Spleen (tissue), 7 donors: ENCODE data around the gene SUDS3.

Source experiments
- CTCF ChIP-seq, 11 experiments: fragments of 200-600 bp in 7 of 11; fragments of 450-650 bp in 4 of 11; sonication (generic) in 4 of 11; IDR thresholded peaks in 8 of 11; conservative IDR thresholded peaks in 3 of 11; 1 replicate in 7 of 11; 2 replicates in 4 of 11; pipeline versions ENCODE4 v1.4.0 to v1.8.0; 2016 to 2021; ENCODE audit warnings: antibody characterized with exemption in 11 of 11, inconsistent platforms in 4 of 11, mild to moderate bottlenecking in 1 of 11
- POLR2A ChIP-seq, 3 donors: fragments of 450-650 bp; IDR thresholded peaks; one replicate each; pipeline ENCODE4 v1.5.1; 2017; ENCODE audit warnings: antibody characterized with exemption in 3 of 3, mild to moderate bottlenecking in 1 of 3
- POLR2AphosphoS5 ChIP-seq, 3 donors: sonication (generic); formaldehyde crosslinking; IDR thresholded peaks; one replicate each; pipeline ENCODE4 v1.5.1; 2017; ENCODE audit warnings: antibody characterized with exemption in 3 of 3
- donor health status: DM: no; HTN: no; CAD: no; lungs with moderate emphysema.
- donor health status: DM: no; HTN: no; CAD: no.
- donor health status: DM: no; HTN: no; CAD: no.

- TF ChIP-seq CTCF (IDR thresholded peaks at IDR 0.05 in 8 of 11, conservative IDR thresholded peaks at IDR 0.05 in 3 of 11) (no peak), POLR2A (IDR thresholded peaks at IDR 0.05) (no peak), POLR2AphosphoS5 (IDR thresholded peaks at IDR 0.05) (no peak)
These were observed 49.0 kb upstream of the SUDS3 start for GRCh38 chr12:118327391-118327790.
